Neuronal stem cell (in vitro differentiated cells): ENCODE measurements around the gene BPHL. TPM values are rescaled to one million over a fixed set of nuclear protein-coding genes. Genes with fewer than 3 reads are reported as not detected.

Experiments
- DNase-seq: peaks from one replicate; pipeline ENCODE4 v3.0.0-alpha.2; 2013; ENCODE audit warnings: low spot score
- H2AFZ ChIP-seq: one replicate; pipeline ENCODE4 v1.6.1; 2013; ENCODE audit warnings: mild to moderate bottlenecking, low read length, inconsistent platforms
- H2AK5ac ChIP-seq: 2 replicates; pipeline ENCODE4 v1.6.1; 2013; ENCODE audit warnings: low read depth, mild to moderate bottlenecking, inconsistent platforms, low read length, moderate library complexity, mixed read lengths
- H2BK120ac ChIP-seq: 2 replicates; pipeline ENCODE4 v1.6.1; 2013; ENCODE audit warnings: low read depth, mild to moderate bottlenecking, inconsistent platforms, low read length, moderate library complexity, mixed read lengths
- H2BK12ac ChIP-seq: one replicate; pipeline ENCODE4 v1.6.1; 2013; ENCODE audit warnings: low read length, inconsistent platforms
- H2BK15ac ChIP-seq: 2 replicates; pipeline ENCODE4 v1.6.1; 2013; ENCODE audit warnings: mild to moderate bottlenecking, low read length, inconsistent platforms, mixed read lengths
- H2BK5ac ChIP-seq: one replicate; pipeline ENCODE4 v1.6.1; 2013; ENCODE audit warnings: inconsistent platforms, mild to moderate bottlenecking, low read length, moderate library complexity
- H3K14ac ChIP-seq: one replicate; pipeline ENCODE4 v1.6.1; 2013; ENCODE audit warnings: low read length, inconsistent platforms
- H3K18ac ChIP-seq: 2 replicates; pipeline ENCODE4 v1.6.1; 2013; ENCODE audit warnings: low read length, inconsistent platforms
- H3K23ac ChIP-seq: 2 replicates; pipeline ENCODE4 v1.6.1; 2013; ENCODE audit warnings: low read depth, mild to moderate bottlenecking, mixed read lengths, low read length, inconsistent platforms; ENCODE audit not compliant: poor library complexity
- H3K27ac ChIP-seq: replicated peaks from 3 replicates; pipeline ENCODE4 v1.5.1; 2013; ENCODE audit warnings: low read length, inconsistent platforms
- H3K27me3 ChIP-seq, 3 experiments: 2 replicates each; pipeline ENCODE4 v1.6.1; 2013; ENCODE audit warnings: low read length in 3 of 3, mild to moderate bottlenecking in 2 of 3, inconsistent platforms in 1 of 3, low read depth in 1 of 3, mixed read lengths in 1 of 3, moderate library complexity in 1 of 3; ENCODE audit not compliant: control insufficient read depth in 3 of 3, insufficient read depth in 3 of 3
- H3K36me3 ChIP-seq, 2 donors: replicated peaks in 1 of 2; 2 replicates each; pipeline ENCODE4 v1.6.1; 2013; ENCODE audit warnings: low read length in 2 of 2; ENCODE audit not compliant: control insufficient read depth in 2 of 2, insufficient read depth in 2 of 2
- H3K4ac ChIP-seq: 2 replicates; pipeline ENCODE4 v1.6.1; 2013; ENCODE audit warnings: inconsistent platforms, mild to moderate bottlenecking, low read length, moderate library complexity
- H3K4me1 ChIP-seq, 2 donors: 1 replicate in 1 of 2; 2 replicates in 1 of 2; pipeline ENCODE4 v1.6.1; 2013; ENCODE audit warnings: low read length in 2 of 2, low read depth in 1 of 2; ENCODE audit not compliant: control insufficient read depth in 2 of 2, insufficient read depth in 1 of 2
- H3K4me2 ChIP-seq: one replicate; pipeline ENCODE4 v1.6.1; 2013; ENCODE audit warnings: mild to moderate bottlenecking, low read length, inconsistent platforms; ENCODE audit not compliant: insufficient read depth, poor library complexity, severe bottlenecking
- H3K4me3 ChIP-seq, 2 donors: 2 replicates each; pipeline ENCODE4 v1.5.1; 2013; ENCODE audit warnings: low read length in 2 of 2, mild to moderate bottlenecking in 2 of 2, inconsistent platforms in 1 of 2, moderate library complexity in 1 of 2
- H3K79me1 ChIP-seq: one replicate; pipeline ENCODE4 v1.6.1; 2013; ENCODE audit warnings: low read depth, mild to moderate bottlenecking, inconsistent platforms, low read length, moderate library complexity
- H3K9ac ChIP-seq: one replicate; pipeline ENCODE4 v1.6.1; 2013; ENCODE audit warnings: mild to moderate bottlenecking, low read depth, low read length, inconsistent platforms; ENCODE audit not compliant: poor library complexity
- H3K9me3 ChIP-seq, 2 donors: replicated peaks in 1 of 2; 2 replicates each; pipeline versions ENCODE3 to v1.6.1; 2013; ENCODE audit warnings: low read length in 2 of 2, mild to moderate bottlenecking in 2 of 2, inconsistent platforms in 1 of 2, low read depth in 1 of 2, mixed read lengths in 1 of 2, moderate library complexity in 1 of 2; ENCODE audit not compliant: control insufficient read depth in 2 of 2, insufficient read depth in 1 of 2
- H4K8ac ChIP-seq: one replicate; pipeline ENCODE4 v1.6.1; 2013; ENCODE audit warnings: low read depth, mild to moderate bottlenecking, inconsistent platforms, low read length, moderate library complexity
- H4K91ac ChIP-seq: one replicate; pipeline ENCODE4 v1.6.1; 2013; ENCODE audit warnings: low read length, low read depth, mild to moderate bottlenecking, inconsistent platforms; ENCODE audit not compliant: poor library complexity
- WGBS, 2 donors: extraction: QIAGEN DNeasy Blood & Tissue Kit; methylation state at CpG; one replicate each; pipeline ENCODE4 v1.1.7; 2013; ENCODE audit warnings: missing lambda C conversion rate in 2 of 2, mixed read lengths in 1 of 2; ENCODE audit not compliant: insufficient read length in 2 of 2, insufficient replicate concordance in 1 of 2; ENCODE audit errors: extremely low coverage in 2 of 2; 5-methylcytosine and 5-hydroxymethylcytosine counted together
- small RNA-seq: library from polyadenylated mRNA; stranded (forward); fragments of <200 nt; extraction: miRNeasy Mini kit (QIAGEN cat#:217004); gene quantifications from one replicate; pipeline ENCODE3, GENCODE V24; 2013; ENCODE audit not compliant: insufficient read depth

Gene BPHL

GRCh38 chr6:3200682-3201081 lies 82.2 kb downstream of the BPHL start:
- no peak overlapping the region for H3K27ac ChIP-seq
- H2BK15ac ChIP-seq = no peak overlapping the region
- no peak for DNase-seq

DNA sequence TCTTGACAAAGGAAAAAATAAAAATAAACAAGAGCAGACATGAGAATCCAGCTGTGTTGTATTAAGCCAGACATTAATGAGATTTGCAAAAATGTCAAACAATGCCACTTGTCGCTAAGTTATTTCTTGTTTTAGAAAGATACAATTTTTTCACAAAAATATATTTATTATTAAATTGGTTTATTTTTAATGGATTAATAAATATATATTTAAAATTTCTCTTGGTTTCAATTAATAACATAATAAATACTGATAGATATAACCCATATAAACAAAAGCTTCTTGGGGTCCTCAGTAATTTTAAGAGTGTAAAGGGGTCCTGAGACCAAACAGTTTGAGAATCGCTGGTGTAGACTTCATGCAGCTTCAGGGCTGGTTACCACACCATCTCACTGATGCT lies 82.9 kb downstream of the BPHL start:
- Histone ChIP-seq H3K27ac (no peak overlapping the region), H3K4me2 (no peak overlapping the region), H3K4me3 (no peak overlapping the region), H2BK120ac (no peak overlapping the region), H3K27me3 (no peaks in the 10 kb centered on the region), H2BK15ac (no peak overlapping the region), H3K14ac (no peak overlapping the region), H3K4ac (no peak overlapping the region), H3K36me3 (no peaks in the 10 kb centered on the region), H3K9me3 (peaks cover 0 to 3% of the 10 kb centered on the region in 2 donors), H2BK5ac (no peak overlapping the region), H4K91ac (no peak overlapping the region), H3K9ac (no peak overlapping the region), H3K18ac (no peak overlapping the region), H2AK5ac (no peak overlapping the region), H4K8ac (no peak overlapping the region), H2BK12ac (no peak overlapping the region), H3K4me1 (peaks cover under 1 to 1% of the 10 kb centered on the region in 2 donors), H2AFZ (no peak overlapping the region), H3K23ac (no peak overlapping the region), H3K79me1 (no peaks in the 10 kb centered on the region)
- DNase-seq = no peak
- WGBS, 2 donors = no CpG with 5 or more reads among the region's 2 CpGs

More at GRCh38 chr6:3200682-3201081, 82.2 kb downstream of the BPHL start:
- H3K23ac ChIP-seq = no peak overlapping the region
- peaks cover 4 to 7% of the 10 kb centered on the region in 2 donors for H3K4me1 ChIP-seq
- H3K9ac ChIP-seq = no peak overlapping the region
- no peak overlapping the region for H4K91ac ChIP-seq
- no peak overlapping the region for H3K4ac ChIP-seq
- H3K18ac ChIP-seq = no peak overlapping the region
- H3K4me3 ChIP-seq = no peak overlapping the region
- no peak overlapping the region for H3K4me2 ChIP-seq
- H3K14ac ChIP-seq = no peak overlapping the region
- no peak overlapping the region for H2AK5ac ChIP-seq
- H4K8ac ChIP-seq = no peak overlapping the region
- no peak overlapping the region for H2AFZ ChIP-seq
- H3K9me3 ChIP-seq = peaks cover 0 to 3% of the 10 kb centered on the region in 2 donors
- no peak overlapping the region for H2BK120ac ChIP-seq
- no peaks in the 10 kb centered on the region for H3K79me1 ChIP-seq
- H2BK12ac ChIP-seq = no peak overlapping the region
- H3K36me3 ChIP-seq = no peaks in the 10 kb centered on the region
- H2BK5ac ChIP-seq = no peak overlapping the region
- H3K27me3 ChIP-seq = no peaks in the 10 kb centered on the region

Small RNA genes within 50 kb of the gene (small RNA-seq; reads per million reads assigned to genes)
- gene RNA5SP201 = not detected
